Measurements from ENCODE around the gene MAGI2. TPM values are rescaled to one million over a fixed set of nuclear protein-coding genes. Genes with fewer than 3 reads are reported as not detected.
A peak's percentile ranks its signal among the peaks of the same experiment; 100 is the strongest.

Gene MAGI2
- total RNA-seq, 1 donor from 2014 or later: 4.0 TPM

DNA sequence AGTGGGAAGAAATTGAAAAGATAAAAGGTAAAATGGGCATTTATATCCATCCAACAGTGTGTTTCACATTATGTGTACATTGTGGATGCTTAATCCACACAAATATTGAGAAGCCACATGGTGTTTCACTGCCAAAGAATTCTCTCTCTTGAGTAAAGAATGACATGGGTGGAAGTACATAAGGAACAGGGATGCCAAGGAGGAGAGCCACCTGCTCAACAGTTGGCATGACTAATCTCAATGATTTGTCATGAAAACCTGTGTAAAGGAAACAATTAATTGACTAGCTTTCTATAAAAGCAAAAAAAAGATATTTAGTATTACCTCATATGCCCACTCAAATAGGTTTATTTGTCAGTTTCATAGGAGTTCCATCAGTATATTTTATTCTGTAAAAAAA, 43.1 kb downstream of the MAGI2 start:
- Histone ChIP-seq H3K4me3 (no peak overlapping the region), H3K36me3 (no peaks in the 10 kb centered on the region), H3K9me3 (no peaks in the 10 kb centered on the region), H3K27ac (no peak overlapping the region), H3K27me3 (no peaks in the 10 kb centered on the region), H3K4me1 (peaks cover 0 to 10% of the 10 kb centered on the region in 2 donors)
- intact Hi-C loops (cut with DNase I): no loop called here
- DNase-seq (ENCODE audit: low spot score in 2 of 2): no peak
- TF ChIP-seq, protein P1, sequence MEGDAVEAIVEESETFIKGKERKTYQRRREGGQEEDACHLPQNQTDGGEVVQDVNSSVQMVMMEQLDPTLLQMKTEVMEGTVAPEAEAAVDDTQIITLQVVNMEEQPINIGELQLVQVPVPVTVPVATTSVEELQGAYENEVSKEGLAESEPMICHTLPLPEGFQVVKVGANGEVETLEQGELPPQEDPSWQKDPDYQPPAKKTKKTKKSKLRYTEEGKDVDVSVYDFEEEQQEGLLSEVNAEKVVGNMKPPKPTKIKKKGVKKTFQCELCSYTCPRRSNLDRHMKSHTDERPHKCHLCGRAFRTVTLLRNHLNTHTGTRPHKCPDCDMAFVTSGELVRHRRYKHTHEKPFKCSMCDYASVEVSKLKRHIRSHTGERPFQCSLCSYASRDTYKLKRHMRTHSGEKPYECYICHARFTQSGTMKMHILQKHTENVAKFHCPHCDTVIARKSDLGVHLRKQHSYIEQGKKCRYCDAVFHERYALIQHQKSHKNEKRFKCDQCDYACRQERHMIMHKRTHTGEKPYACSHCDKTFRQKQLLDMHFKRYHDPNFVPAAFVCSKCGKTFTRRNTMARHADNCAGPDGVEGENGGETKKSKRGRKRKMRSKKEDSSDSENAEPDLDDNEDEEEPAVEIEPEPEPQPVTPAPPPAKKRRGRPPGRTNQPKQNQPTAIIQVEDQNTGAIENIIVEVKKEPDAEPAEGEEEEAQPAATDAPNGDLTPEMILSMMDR (IDR thresholded peaks at IDR 0.05): no peak

DNA sequence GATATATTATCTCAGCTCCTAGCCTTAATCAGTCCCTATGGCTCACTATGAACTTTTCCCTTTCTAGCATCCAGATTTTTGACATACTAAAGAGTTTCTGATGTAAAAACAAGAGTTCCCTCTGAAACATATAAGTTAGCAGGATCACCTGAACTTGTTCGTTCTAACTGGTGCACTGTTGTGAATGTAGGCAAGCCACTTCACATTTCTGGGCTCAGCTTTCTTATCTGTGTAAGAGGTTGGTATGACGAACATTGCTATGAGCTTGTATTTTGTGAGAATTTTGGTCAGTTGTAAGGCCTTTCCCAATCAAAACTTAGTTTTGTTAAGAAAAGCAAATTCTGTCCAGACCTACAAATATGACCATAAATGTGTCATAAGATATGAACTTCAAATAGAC, 46.1 kb downstream of the MAGI2 start:
- H3K9me3 ChIP-seq: no peaks in the 10 kb centered on the region
- peaks cover 0 to 17% of the 10 kb centered on the region in 2 donors for H3K4me1 ChIP-seq
- H3K4me3 ChIP-seq: no peak overlapping the region
- TF ChIP-seq, protein P1 (IDR thresholded peaks at IDR 0.05): no peak
- no peaks in the 10 kb centered on the region for H3K27me3 ChIP-seq
- intact Hi-C loops (cut with DNase I): loop anchor here (5.0 kb wide), 1 partner anchor 45 kb away; the partner anchor contains the start of gene MAGI2
- DNase-seq (ENCODE audit: low spot score in 2 of 2): no peak
- H3K27ac ChIP-seq: peak overlapping the region; percentile 36 to 42
- no peaks in the 10 kb centered on the region for H3K36me3 ChIP-seq

DNA sequence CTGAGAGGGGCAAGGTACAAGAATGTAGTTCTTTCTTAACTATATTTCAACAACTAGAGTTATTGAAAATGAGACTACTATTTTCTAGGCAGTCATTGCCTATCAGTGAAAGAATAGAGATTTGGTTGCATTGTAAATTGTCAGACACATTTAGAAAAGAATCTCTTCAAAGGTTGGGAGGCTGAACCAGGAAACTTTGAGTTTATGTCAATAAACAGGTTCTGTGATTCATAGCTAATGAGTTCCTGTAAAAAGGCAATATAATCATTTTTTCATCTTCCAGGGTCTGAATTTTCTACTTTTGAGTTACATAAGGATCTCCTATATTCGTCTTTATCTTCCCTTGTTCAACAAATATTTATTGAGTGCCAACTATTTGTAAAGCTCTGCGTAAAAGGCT, 47.1 kb downstream of the MAGI2 start:
- no peaks in the 10 kb centered on the region for H3K36me3 ChIP-seq
- H3K4me3 ChIP-seq: no peak overlapping the region
- H3K27me3 ChIP-seq: no peaks in the 10 kb centered on the region
- no peak for DNase-seq (ENCODE audit: low spot score in 2 of 2)
- peaks cover 0 to 17% of the 10 kb centered on the region in 2 donors for H3K4me1 ChIP-seq
- intact Hi-C loops (cut with DNase I): loop anchor here (5.0 kb wide), 1 partner anchor 46 kb away; the partner anchor contains the start of gene MAGI2
- TF ChIP-seq, protein P1 (IDR thresholded peaks at IDR 0.05): no peak
- no peak overlapping the region for H3K27ac ChIP-seq
- no peaks in the 10 kb centered on the region for H3K9me3 ChIP-seq

DNA sequence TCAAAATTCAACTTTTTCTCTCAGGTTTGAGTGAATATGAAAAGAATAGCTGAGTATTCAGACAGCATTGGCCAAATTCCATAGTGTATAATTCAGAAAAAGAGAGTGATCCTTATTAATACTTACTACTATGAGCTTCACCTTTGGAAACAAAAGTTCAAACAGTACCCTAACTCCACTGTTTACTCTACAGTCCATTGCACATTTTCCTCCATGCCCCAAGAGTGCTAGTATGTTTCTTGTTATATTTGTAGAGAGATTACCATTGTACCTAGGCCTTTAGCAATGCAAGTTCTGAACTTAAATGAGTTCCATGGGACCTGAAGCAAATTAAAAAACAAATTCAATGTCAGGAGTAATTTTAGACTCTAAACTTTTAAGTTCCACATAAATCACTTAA, 48.1 kb downstream of the MAGI2 start:
- no peak for DNase-seq (ENCODE audit: low spot score in 2 of 2)
- H3K9me3 ChIP-seq: no peaks in the 10 kb centered on the region
- no peaks in the 10 kb centered on the region for H3K36me3 ChIP-seq
- intact Hi-C loops (cut with DNase I): loop anchor here (5.0 kb wide), 1 partner anchor 47 kb away; the partner anchor contains the start of gene MAGI2
- peaks cover 0 to 21% of the 10 kb centered on the region in 2 donors for H3K4me1 ChIP-seq
- H3K27me3 ChIP-seq: no peaks in the 10 kb centered on the region
- no peak overlapping the region for H3K4me3 ChIP-seq
- no peak overlapping the region for H3K27ac ChIP-seq
- TF ChIP-seq, protein P1 (IDR thresholded peaks at IDR 0.05): no peak

DNA sequence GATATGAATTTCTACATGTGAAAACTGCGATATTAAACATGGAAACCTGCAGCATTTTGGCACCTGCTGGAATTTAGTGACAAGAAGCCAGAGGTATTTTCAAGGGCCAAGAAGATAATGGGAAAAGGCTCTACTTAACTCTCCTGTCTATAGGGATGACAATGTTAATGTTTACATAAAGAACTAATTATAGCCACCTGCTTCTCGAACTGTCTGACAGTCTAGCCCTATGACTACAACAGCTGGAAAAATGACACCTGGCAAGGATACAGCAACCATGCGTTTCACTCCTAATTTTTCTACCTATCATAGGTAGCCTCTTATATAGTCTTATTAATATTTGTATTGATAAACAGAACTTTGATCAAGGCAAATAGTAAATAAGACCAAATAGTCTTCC, 49.6 kb downstream of the MAGI2 start:
- TF ChIP-seq, protein P1 (IDR thresholded peaks at IDR 0.05): no peak
- H3K9me3 ChIP-seq: no peaks in the 10 kb centered on the region
- H3K27me3 ChIP-seq: no peaks in the 10 kb centered on the region
- peak overlapping the region in 1 of 2 donors; percentile 29 for H3K27ac ChIP-seq
- peaks cover 0 to 21% of the 10 kb centered on the region in 2 donors for H3K4me1 ChIP-seq
- DNase-seq (ENCODE audit: low spot score in 2 of 2): no peak
- H3K4me3 ChIP-seq: no peak overlapping the region
- H3K36me3 ChIP-seq: no peaks in the 10 kb centered on the region
- intact Hi-C loops (cut with DNase I): no loop called here

DNA sequence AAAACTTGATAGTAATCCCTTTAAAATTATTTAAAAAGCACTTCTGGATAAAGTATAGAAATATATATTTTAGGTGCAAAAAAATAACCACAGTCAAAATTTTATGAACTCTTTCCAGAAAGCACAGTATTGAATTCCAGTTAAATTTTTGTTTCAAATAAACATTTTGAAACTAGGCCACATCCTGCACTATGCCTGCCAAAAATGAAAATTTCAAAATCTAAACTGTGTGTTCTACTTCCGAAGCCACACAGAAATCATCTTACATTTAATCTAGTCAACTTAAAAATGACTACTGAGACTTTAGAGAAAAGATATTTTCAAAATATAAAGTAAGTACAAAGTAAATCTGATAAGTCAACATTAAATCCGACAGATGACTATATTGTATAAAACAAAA, 50.0 kb downstream of the MAGI2 start:
- Histone ChIP-seq H3K9me3 (no peaks in the 10 kb centered on the region), H3K27me3 (no peaks in the 10 kb centered on the region), H3K4me1 (peaks cover 0 to 21% of the 10 kb centered on the region in 2 donors), H3K27ac (peak overlapping the region in 1 of 2 donors; percentile 29), H3K36me3 (no peaks in the 10 kb centered on the region), H3K4me3 (no peak overlapping the region)
- TF ChIP-seq, protein P1 (IDR thresholded peaks at IDR 0.05): no peak
- intact Hi-C loops (cut with DNase I): no loop called here
- no peak for DNase-seq (ENCODE audit: low spot score in 2 of 2)

Measured in ascending aorta (tissue), 2 donors.